ENCODE data around the gene CTBP2.

The CTBP2 gene

GRCh38 chr10:125193306-125193877, 33.0 kb upstream of the CTBP2 start:
- no peak for TF ChIP-seq BHLHE40 (IDR thresholded peaks at IDR 0.05; ENCODE audit: borderline replicate concordance)
- no peak for TF ChIP-seq FOXM1 (IDR thresholded peaks at IDR 0.05; ENCODE audit: borderline replicate concordance)
- no peak for TF ChIP-seq SP1 (IDR thresholded peaks at IDR 0.05)
- TF ChIP-seq HDGF (IDR thresholded peaks at IDR 0.05; ENCODE audit: borderline replicate concordance): no peak
- TF ChIP-seq FOXA1 (IDR thresholded peaks at IDR 0.05): no peak
- no peak for TF ChIP-seq L3MBTL2 (conservative IDR thresholded peaks at IDR 0.05)
- no peak for TF ChIP-seq ELF4 (IDR thresholded peaks at IDR 0.05)
- no peak for TF ChIP-seq LEF1 (IDR thresholded peaks at IDR 0.05; ENCODE audit: borderline replicate concordance)
- no peak for TF ChIP-seq NFRKB (IDR thresholded peaks at IDR 0.05)
- TF ChIP-seq FOXK2 (IDR thresholded peaks at IDR 0.05): no peak
- no peak for TF ChIP-seq TARDBP (IDR thresholded peaks at IDR 0.05)
- TF ChIP-seq PKNOX1 (IDR thresholded peaks at IDR 0.05): no peak
- DNase-seq (ENCODE audit: extremely low spot score): no peak
- CTCF ChIA-PET: no interaction called here
- POLR2A ChIA-PET: no interaction called here

- ChIA-PET CTCF (no interaction called here), POLR2A (no interaction called here)
- no peak for DNase-seq (ENCODE audit: extremely low spot score)
- TF ChIP-seq PKNOX1 (IDR thresholded peaks at IDR 0.05) (no peak), CTBP1 (IDR thresholded peaks at IDR 0.05; ENCODE audit: borderline replicate concordance) (no peak), BHLHE40 (IDR thresholded peaks at IDR 0.05; ENCODE audit: borderline replicate concordance) (no peak), TARDBP (IDR thresholded peaks at IDR 0.05) (no peak), FOXK2 (IDR thresholded peaks at IDR 0.05) (no peak), SUZ12 (IDR thresholded peaks at IDR 0.05) (no peak), FOXA1 (IDR thresholded peaks at IDR 0.05) (no peak), ELF4 (IDR thresholded peaks at IDR 0.05) (no peak), HDGF (IDR thresholded peaks at IDR 0.05; ENCODE audit: borderline replicate concordance) (no peak), FOXM1 (IDR thresholded peaks at IDR 0.05; ENCODE audit: borderline replicate concordance) (no peak), ZNF384 (IDR thresholded peaks at IDR 0.05) (no peak), NFRKB (IDR thresholded peaks at IDR 0.05) (no peak), SP1 (IDR thresholded peaks at IDR 0.05) (no peak)
These were observed 32.3 kb upstream of the CTBP2 start for GRCh38 chr10:125192620-125193019.

- ChIA-PET POLR2A (no interaction called here), CTCF (no interaction called here)
- TF ChIP-seq L3MBTL2 (conservative IDR thresholded peaks at IDR 0.05) (no peak), PKNOX1 (IDR thresholded peaks at IDR 0.05) (no peak), NFRKB (IDR thresholded peaks at IDR 0.05) (no peak), CTBP1 (IDR thresholded peaks at IDR 0.05; ENCODE audit: borderline replicate concordance) (no peak), ZNF384 (IDR thresholded peaks at IDR 0.05) (no peak)
- no peak for DNase-seq (ENCODE audit: extremely low spot score)
These were observed 31.6 kb upstream of the CTBP2 start for GRCh38 chr10:125192005-125192404.

- POLR2A ChIA-PET: no interaction called here
- TF ChIP-seq L3MBTL2 (conservative IDR thresholded peaks at IDR 0.05): no peak
- TF ChIP-seq NFRKB (IDR thresholded peaks at IDR 0.05): no peak
- TF ChIP-seq FOXM1 (IDR thresholded peaks at IDR 0.05; ENCODE audit: borderline replicate concordance): no peak
- TF ChIP-seq HDGF (IDR thresholded peaks at IDR 0.05; ENCODE audit: borderline replicate concordance): no peak
- no peak for TF ChIP-seq FOXA1 (IDR thresholded peaks at IDR 0.05)
- TF ChIP-seq LEF1 (IDR thresholded peaks at IDR 0.05; ENCODE audit: borderline replicate concordance): no peak
- TF ChIP-seq ZNF384 (IDR thresholded peaks at IDR 0.05): no peak
- no peak for TF ChIP-seq SUZ12 (IDR thresholded peaks at IDR 0.05)
- no peak for TF ChIP-seq CTBP1 (IDR thresholded peaks at IDR 0.05; ENCODE audit: borderline replicate concordance)
- no peak for TF ChIP-seq PKNOX1 (IDR thresholded peaks at IDR 0.05)
- TF ChIP-seq SP1 (IDR thresholded peaks at IDR 0.05): no peak
- TF ChIP-seq ARNT (IDR thresholded peaks at IDR 0.05): no peak
- no peak for TF ChIP-seq BHLHE40 (IDR thresholded peaks at IDR 0.05; ENCODE audit: borderline replicate concordance)
- no peak for TF ChIP-seq FOXK2 (IDR thresholded peaks at IDR 0.05)
- TF ChIP-seq TARDBP (IDR thresholded peaks at IDR 0.05): no peak
- TF ChIP-seq ELF4 (IDR thresholded peaks at IDR 0.05): no peak
- DNase-seq (ENCODE audit: extremely low spot score): no peak
- CTCF ChIA-PET: no interaction called here
These were observed 30.6 kb upstream of the CTBP2 start for GRCh38 chr10:125190946-125191345.

GRCh38 chr10:125190414-125190813, 30.1 kb upstream of the CTBP2 start:
- TF ChIP-seq FOXM1 (IDR thresholded peaks at IDR 0.05; ENCODE audit: borderline replicate concordance): no peak
- TF ChIP-seq CTBP1 (IDR thresholded peaks at IDR 0.05; ENCODE audit: borderline replicate concordance): no peak
- CTCF ChIA-PET: no interaction called here

GRCh38 chr10:125189162-125189561, 28.8 kb upstream of the CTBP2 start:
- POLR2A ChIA-PET: interaction anchor here (0.7 kb wide), 1 partner anchor 27 kb away, joined by 3 read pairs; no protein-coding TSS in a partner anchor
- CTCF ChIA-PET: interaction anchor here (0.9 kb wide), 1 partner anchor 259 kb away, joined by 3 read pairs; no protein-coding TSS in a partner anchor
- no peak for DNase-seq (ENCODE audit: extremely low spot score)
- TF ChIP-seq SP1 (IDR thresholded peaks at IDR 0.05) (no peak), SUZ12 (IDR thresholded peaks at IDR 0.05) (no peak)

More at GRCh38 chr10:125190414-125190813, 30.1 kb upstream of the CTBP2 start:
- POLR2A ChIA-PET: no interaction called here
- no peak for DNase-seq (ENCODE audit: extremely low spot score)
